Measurements from ENCODE around the gene CYTH3.

CYTH3 gene

GRCh38 chr7:6156734-6157133, 115.7 kb downstream of the CYTH3 start:
- no peak for TF ChIP-seq CTCF (IDR thresholded peaks at IDR 0.05)

GRCh38 chr7:6155596-6155995, 116.8 kb downstream of the CYTH3 start:
- no peak for TF ChIP-seq CTCF (IDR thresholded peaks at IDR 0.05)

DNA sequence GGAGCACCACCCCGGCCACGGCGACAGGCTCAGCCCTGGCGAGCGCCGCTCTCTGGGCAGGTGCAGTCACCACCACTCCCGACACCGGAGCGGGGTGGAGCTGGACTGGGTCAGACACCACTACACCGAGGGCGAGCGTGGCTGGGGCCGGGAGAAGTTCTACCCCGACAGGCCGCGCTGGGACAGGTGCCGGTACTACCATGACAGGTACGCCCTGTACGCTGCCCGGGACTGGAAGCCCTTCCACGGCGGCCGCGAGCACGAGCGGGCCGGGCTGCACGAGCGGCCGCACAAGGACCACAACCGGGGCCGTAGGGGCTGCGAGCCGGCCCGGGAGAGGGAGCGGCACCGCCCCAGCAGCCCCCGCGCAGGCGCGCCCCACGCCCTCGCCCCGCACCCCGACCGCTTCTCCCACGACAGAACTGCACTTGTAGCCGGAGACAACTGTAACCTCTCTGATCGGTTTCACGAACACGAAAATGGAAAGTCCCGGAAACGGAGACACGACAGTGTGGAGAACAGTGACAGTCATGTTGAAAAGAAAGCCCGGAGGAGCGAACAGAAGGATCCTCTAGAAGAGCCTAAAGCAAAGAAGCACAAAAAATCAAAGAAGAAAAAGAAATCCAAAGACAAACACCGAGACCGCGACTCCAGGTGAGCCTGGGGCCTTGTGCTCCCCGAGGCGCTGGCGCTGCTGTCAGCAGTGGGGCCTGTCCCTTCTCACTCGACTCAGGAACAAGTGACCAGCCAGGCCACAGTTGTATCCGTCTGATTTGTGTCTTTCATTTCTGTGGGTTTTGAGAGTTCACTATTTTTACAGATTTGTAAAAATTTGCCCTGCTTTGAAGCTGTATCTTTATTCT, 117.7 kb downstream of the CYTH3 start:
- TF ChIP-seq CTCF (IDR thresholded peaks at IDR 0.05), result no peak

DNA sequence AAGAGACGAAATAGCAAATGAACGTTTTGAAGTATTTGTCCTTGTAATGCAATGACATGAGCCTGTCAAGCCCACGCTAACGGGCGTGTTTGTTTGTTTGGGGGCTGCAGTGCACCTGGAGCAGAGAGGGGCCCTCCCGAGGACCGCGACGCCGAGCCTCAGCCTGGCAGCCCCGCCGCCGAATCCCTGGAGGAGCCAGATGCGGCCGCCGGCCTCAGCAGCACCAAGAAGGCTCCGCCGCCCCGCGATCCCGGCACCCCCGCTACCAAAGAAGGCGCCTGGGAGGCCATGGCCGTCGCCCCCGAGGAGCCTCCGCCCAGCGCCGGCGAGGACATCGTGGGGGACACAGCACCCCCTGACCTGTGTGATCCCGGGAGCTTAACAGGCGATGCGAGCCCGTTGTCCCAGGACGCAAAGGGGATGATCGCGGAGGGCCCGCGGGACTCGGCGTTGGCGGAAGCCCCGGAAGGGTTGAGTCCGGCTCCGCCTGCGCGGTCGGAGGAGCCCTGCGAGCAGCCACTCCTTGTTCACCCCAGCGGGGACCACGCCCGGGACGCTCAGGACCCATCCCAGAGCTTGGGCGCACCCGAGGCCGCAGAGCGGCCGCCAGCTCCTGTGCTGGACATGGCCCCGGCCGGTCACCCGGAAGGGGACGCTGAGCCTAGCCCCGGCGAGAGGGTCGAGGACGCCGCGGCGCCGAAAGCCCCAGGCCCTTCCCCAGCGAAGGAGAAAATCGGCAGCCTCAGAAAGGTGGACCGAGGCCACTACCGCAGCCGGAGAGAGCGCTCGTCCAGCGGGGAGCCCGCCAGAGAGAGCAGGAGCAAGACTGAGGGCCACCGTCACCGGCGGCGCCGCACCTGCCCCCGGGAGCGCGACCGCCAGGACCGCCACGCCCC, 118.5 kb downstream of the CYTH3 start:
- TF ChIP-seq CTCF (IDR thresholded peaks at IDR 0.05), result no peak

DNA sequence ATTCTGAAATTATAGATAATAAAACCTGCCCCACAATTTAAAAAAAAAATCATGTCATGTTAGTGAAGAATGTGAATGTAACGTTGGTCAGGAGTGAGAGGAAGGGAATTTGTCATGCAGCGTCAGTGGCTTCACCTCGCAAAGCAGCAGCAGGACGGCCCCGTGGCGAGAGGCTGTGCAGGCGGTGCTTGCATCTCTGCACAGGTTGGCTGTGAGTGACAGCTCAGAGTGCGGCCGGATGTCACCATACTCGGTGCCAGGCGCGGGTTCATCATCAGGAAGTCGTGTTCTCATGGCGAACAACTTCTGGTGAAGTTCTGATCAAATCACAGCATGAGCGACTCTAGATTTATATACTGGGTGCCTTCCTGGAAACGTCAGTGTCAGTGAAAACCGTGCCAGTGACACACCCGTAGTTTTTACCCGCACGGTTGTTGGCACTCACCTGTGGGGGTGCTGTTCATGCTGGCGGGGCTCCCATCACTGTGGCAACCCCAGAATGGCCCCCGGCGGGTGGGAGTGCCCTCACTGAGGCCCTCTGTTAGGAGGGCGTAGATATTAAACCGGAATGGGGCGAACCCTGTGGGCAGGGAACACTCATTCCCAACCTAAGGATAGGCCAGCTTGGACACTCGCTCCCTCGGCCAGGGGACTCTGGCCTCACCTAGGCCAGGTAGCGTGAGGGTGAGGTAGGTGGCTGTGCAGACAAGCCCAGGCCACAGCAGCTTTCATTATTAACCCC, 120.3 kb downstream of the CYTH3 start:
- no peak for TF ChIP-seq CTCF (IDR thresholded peaks at IDR 0.05)

GRCh38 chr7:6149996-6150395, 122.4 kb downstream of the CYTH3 start:
- no peak for TF ChIP-seq CTCF (IDR thresholded peaks at IDR 0.05)

DNA sequence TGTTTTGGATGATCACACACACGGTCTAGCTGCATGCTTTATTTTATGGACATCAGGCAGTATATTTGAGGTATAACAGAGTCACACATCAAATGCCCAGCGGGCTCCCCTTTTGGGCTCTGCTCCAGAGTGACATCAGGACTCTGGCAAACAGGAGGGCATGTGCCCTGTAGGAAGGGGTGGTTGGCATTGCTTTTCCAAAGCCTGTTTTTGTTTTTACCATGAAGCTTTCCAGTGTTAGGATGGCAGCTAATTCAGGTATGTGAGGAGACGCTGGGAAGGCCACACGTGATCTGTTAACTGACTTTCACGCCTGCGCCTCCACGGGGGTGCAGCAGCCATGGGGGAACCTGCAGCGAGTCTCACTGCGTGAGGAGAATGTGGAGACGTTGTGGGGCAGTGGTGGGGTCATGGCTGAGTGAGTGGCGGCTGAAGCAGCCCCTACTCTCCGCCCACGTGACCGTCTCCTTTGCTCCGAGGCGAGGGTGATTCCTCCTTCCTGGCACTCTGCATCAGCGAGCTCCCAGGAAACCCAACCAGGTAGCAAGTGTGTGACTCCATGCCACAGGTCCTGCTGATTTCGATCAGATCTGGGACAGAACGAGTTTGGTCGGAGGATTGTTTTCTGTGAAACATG, 123.6 kb downstream of the CYTH3 start:
- no peak for TF ChIP-seq CTCF (IDR thresholded peaks at IDR 0.05)

All from LNCAP (cell line).